NCI-H524 (cell line): ENCODE results near the gene GNG7.
"Not testable (repeated sequence)": the region's sequence is repeated elsewhere in the genome, so short reads cannot be mapped to it uniquely, and the experiment has no call there.

ENCODE experiments used
- DNase-seq, 2 experiments: peaks; one replicate each; lab custom pipeline; 2025; lab: John Stamatoyannopoulos, UW

The GNG7 gene

DNA sequence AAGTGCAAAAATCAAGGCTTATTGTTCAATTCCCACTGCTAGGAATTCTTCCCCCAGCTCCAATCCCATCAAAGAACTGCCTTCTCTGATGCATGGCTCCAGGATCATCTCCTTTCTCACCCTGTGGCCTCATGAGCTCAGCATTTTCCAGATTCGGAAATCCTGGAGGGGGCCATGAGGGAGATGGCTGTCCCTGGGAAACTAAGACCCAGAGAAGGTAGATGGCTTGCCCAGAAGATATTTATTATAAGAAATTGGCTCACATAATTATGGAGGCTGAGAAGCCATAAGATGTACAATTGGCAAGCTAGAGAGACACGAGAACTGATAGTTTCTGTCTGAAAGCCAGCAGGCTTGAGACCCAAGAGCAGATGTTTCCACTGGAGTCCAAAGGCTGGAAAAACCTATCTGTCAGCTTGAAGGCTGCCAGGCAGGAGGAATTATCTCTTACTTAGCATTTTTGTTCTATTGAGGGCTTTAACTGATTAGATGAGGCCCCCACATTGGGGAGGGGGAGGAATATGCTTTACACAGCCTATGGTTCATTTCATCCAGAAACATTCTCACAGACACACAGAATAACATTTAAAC is 168.0 kb downstream of the GNG7 start:
- DNase-seq = no peak

DNA sequence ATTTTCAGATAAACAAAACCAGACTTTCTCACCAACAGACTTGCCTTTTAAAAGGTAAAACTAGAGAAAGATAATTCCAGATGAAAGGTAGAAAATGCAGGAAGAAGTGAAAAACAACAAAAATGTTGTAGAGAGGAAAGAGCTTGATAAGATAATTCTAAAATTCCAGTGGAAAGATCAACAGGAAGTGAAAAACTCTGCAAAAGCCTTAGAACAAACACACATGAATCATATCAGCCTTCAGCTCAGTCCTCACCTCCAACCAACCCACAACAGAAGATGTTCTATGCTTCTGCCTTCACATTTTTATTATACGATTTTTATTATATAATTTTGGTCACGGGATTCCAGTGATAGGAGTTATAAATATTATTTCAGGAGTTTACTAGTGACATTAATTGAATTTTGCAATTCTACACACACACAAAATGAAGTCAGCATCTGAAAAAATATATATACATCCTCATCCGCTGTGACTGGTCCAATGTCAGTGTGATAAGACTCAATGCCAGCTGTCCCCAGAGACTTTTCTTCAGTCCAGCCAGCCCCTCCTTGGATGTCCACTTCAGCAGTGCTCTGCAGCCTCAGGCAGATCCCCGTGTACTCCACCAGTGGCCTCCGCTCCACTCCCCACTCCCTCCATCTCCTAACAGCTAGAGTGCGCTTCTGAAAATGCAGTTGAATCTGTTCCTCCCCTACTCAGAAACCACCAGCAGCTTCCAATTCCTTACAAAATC is 168.6 kb downstream of the GNG7 start:
- DNase-seq = no peak

DNA sequence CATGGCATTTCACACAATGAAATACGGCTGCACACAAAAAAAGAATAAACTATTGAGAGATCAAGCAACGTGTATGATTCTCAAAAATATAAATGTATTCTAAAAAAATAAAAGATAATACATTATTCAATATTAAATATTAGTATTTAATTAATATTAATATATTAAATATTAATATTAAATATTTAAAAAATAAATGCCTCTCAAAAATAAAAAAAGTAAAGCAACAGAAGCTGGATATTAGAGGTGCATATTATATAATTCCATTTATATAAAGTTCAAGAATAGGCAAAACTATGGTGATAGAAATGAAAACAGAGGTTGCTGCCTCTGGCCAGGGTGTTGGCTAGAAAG is 169.4 kb downstream of the GNG7 start:
- no peak for DNase-seq

DNA sequence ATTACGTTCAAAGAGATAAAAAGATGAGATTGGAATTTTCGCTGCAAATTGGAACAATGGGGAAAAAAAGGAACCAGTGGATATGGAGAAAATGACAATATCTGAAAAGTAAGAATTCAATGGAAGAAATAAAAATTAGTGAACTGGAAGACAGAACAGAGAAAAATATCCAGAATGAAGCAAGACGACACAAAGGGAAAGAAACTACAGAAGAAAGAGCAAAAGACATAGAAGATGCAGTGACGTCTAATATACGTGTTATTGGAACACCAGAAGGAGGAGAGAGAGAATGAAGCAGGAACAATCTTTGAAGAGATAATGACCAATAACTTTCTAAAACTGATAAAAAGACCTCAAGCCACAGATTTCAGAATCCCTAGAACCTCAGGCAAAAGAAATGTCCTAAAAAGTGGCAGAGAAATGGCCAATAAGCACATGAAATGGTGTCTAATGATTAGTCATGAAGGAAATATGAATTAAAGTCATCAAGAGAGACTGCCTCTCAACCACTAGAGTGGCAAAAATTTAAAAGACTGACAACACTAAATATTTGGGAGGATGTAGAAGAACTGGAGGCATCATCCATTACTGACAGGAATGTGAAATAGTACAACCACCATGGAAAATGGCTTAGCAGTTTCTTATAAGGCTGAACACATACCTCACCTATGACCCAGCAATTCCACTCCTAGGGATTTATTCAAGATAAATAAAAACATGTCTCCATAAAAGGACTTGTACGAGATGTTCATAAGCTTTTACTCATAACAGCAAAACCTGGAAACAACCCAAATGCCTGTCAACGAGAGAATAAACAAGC is 170.0 kb downstream of the GNG7 start:
- DNase-seq = no peak

DNA sequence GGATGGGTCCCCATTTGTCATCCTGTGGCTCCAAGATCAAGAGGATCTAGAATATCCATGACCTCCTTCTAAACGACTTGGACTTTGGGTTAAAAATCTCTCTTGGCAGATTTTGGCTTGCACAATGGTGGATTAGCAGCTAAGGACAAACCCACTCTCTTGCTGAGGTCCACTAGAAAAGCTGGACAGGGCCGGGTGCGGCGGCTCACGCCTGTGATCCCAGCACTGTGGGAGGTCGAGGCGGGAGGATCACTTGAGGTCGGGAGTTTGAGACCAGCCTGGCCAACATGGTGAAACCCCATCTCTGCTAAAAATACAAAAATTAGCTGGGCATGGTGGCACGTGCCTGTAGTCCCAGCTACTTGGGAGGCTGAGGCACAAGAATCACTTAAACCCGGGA is 172.6 kb downstream of the GNG7 start:
- DNase-seq = not testable (repeated sequence)

DNA sequence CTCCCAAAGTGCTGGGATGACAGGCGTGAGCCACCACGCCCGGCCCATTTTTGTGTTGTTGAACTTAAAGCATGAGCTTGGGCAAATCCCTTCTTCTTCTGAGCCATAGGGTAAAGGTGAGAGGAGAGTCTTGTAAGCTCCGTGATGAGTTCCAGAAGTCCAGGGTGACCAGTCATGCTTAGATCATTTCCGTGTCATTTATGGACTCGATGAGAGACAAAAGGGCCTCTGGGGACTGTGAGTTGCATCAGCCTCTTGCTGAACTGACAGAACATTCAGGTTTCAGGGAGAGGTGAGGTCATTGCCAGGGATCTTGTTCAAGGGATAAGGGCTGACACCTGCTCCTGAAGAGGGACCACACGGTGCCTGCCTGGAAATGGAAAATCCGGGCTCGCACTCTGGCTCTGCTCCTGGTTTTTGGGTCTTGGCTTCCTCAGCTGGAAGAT is 173.0 kb downstream of the GNG7 start:
- no peak for DNase-seq

DNA sequence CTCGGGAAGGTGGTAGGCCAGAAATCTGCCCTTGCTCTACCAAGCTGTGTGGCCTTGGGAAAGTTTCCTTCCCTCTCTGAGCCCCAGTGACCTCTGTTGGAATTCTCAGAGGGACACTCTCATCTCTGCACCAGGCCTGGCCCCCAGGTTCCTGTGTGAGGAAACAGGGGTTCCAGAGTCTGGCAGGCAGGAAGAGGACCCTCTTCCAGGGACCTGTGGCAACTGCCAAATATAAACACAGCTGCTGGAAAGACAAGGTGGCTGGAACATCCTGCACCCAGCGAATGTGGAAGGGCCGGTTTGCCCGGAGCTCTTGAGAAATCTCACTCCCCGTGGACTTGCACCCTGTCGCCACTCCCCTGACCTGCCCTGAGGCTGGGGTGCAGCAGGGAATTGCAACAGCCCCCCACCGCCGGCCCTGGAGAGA is 173.8 kb downstream of the GNG7 start:
- DNase-seq = no peak

DNA sequence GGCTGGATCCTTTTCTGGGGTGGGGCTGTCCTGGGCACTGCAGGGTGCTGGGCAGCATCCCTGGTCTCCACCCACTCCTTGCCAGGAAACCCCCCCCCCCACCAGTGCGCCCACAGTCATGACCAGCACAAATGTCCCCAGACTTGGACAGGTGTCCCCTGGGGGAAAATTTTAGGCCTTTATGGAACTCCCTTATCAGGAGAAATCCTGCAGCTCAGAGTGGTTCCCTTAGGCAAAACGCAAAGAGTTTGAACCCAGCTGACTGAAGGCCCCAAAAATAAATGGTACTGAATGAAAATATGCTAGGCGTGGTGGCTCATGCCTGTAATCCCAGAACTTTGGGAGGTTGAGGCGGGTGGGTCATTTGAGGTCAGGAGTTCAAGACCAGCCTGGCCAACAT is 174.8 kb downstream of the GNG7 start:
- DNase-seq = no peak

DNA sequence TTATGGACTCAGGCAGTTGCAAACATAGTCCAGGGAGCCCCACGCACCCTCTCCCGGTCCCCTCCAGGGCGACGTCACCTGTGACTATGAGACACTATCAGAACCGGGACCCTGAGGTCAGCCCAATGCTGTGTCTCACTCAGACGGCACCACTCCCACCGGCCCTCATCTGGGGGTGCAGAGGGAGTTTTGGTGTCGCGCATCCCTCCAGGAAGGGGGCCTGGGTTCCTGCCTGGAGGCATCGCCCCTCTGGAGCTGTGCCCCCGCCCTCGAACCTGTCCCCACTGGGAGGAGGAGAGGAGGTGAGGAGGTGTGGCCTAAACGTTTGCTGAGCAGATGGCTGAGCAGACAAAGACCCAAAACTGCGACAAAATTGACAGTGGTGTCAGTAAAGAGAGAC is 175.3 kb downstream of the GNG7 start:
- no peak for DNase-seq

DNA sequence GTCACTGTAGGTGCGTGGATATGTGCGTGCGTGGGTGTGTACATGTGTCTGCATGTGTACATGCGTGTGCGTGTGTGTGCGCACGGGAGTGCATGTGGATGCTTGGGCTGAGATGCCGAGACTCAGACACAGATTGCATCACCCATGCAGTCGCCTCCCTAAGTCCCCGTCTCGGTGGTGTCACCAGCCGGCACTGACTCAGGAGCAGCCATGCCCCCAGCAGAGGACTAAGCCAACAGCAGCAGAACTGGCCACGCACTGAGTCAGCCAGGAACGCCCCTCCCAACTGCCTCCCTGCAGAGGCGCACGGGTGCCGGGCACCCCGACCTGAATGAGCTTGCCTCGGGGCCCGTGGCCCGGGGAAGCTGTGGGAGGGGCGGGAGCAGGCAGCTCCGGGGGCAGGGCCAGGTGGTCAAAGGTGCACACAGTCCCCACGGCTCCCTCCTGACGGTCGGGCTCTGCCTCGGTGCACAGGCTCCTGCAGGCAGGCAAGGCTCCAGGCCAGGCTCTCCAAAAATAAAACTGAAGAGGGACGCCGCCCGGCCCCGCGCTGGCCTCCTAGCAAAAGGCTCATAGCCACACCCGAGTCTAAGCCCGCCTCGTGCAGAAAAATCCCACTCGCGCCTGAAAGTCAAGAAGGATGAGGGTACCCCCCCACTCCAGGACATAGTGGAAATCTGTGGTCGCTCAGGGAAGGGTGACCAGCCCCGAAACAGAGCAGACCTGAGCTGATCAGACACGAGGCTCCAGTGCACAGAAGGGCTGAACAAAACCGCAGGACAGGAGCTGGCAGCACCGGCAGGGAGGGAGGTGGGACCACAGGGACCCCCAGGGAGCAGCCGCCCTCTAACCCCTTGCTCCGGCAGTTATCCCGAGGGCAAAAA is 177.4 kb downstream of the GNG7 start:
- no peak for DNase-seq

DNA sequence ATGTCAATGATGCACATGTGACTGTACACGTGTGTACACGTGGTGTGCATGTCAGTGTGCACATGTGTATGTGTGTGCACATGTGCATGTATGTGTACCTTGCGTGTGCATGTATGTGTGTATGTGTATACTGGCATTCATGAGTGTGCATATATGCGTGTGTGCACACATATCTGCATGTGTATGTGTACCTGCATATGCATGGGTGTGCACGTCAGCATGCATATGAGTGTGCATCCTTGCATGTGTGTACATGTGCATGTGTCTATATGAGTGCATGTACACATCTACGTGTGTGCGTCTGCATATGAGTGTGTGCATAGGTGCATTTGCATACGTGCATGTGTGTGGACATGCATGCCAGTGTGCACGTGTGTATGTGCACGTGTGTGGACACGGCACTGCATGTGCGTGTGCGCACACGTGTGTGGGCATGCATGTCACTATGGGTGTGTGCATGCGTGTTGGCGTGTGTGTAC is 178.1 kb downstream of the GNG7 start:
- DNase-seq = no peak

DNA sequence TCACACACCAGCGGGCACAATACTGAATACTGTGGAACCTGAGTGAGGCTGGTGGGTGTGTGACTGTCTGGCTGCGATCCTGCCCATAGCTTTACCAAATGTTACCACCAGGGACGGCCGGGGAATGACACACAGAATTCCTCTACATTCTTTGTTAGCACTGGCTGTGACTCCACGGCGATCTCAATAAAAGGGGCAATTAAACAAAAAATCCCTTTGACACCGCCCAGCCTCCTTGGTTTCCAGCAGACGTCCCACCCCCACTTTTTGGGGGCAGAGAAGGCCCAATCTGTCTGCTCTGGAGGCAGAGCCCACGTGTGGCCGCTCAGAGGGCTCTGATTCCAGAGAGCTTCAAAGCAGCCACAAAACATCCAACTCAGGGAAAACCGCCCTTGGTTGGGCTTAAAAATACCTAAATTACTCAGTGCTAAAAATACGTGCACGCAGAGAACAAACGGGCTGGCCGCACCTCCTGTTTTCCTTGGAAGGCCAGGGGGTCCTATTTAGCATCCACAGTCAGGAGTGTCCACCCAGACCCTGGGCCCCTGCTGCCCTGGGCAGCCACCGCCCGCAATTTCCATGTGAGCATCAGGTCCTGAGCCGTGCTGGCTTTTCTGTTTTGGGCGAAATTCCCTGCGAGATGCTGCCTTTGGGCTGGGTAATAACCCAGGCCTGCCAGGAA is 178.7 kb downstream of the GNG7 start:
- no peak for DNase-seq

DNA sequence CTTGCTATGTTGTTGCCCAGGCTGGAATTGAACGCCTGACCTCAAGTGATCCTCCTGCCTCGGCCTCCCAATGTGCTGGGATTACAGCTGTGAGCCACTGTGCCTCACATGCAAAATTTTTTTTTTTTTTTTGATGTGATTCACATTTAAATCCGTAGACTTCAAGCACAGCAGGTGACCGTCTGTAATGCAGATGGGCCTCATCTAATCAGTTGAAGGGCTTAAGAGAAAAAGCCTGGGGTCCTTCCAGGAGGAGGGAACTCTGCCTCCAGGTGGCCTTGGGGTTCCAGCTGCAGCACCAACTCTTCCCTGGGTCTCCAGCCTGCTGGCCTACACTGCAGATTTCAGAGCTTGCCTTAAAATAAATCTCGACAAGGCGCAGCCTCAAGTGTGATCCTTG is 183.0 kb downstream of the GNG7 start:
- no peak for DNase-seq

DNA sequence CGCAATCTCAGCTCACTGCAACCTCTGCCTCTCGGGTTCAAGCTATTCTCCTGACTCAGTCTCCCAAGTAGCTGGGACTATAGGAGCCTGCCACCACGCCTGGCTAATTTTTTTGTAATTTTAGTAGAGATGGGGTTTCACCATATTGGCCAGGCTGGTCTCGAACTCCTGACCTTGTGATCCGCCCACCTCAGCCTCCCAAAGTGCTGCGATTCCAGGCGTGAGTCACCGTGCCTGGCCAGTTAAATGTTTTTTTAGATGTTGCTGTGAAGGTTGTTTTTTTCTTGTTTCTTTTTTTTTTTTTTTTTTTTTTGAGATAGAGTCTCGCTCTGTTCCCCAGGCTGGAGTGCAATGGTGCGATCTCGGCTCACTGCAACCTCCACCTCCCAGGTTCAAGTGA is 183.6 kb downstream of the GNG7 start:
- DNase-seq = not testable (repeated sequence)

DNA sequence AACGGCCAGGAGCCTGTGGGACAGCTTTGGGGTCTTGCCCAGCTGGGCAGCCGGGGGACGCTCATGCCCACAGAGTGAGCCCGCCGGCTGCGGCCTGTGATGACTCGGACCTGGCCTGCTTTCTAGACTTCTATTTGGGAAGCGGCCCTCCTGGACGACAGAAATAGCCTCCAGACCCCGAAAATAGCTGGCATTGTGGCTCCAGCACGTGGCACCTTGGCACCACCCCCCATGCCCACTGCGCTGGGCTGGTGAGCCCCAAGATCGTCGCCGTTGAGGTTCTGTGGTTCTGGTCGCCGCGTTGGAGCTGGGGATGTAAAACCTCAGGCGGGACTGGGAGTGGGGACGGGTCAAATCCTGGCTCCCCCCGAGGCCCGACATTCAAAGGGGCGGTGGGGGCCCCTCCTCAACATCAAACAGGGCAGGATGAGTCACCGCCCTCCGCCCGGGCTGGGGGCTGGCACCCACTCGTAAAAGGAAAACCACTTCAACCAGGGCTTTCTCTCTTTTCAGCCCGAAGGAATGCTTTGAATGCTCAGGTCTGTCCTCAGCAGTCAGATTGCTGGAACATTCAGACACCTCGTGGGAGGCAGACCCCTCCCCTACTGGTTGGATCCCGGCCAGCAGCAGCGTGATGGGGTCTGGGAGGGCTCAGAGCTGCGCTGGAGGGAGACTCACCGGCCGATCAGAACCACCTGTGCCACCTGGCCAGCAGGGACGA is 184.5 kb downstream of the GNG7 start:
- no peak for DNase-seq

DNA sequence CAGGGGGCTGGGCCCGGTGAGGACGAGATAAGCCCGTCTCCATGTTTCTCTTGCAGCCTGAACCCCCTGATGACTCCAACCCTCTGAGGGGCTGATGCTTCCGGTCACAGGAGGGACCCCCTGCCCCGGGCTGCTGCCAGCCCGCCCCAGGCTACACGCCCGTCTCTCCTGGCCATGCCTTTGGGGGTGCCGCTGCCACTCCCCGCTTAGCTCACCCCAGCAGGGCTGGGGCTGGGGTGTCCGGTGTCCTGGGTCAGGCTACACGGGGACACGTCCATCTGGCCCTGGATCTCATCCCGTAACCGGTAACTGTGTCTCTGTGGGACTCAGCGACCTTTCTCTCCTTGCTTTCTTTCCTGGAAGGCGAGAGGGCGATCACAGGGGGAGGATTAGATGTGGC is 185.8 kb downstream of the GNG7 start:
- no peak for DNase-seq

DNA sequence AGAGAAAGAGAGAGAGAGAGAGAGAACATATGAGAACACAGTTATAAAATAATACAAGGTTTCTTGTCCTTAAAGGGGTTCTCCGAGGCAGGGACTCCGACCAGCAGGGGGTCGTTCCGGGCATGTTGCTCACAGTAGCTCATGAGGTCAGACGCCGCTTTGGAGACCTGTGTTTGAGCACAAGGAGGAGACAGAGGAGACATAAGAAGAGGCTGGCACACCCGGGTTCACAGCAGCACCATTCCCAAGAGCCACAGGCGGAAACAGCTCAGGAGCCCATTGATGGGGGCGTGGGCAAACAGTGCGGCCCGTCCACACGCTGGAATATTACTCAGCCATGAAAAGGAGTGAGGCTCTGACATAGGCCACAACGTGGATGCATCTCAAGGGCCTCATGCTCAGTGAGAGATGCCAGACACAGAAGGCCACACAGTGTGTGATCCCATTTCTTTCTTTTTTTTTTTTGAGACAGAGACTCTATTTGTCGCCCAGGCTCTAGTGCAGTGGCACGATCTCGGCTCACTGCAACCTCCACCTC is 187.4 kb downstream of the GNG7 start:
- no peak for DNase-seq

DNA sequence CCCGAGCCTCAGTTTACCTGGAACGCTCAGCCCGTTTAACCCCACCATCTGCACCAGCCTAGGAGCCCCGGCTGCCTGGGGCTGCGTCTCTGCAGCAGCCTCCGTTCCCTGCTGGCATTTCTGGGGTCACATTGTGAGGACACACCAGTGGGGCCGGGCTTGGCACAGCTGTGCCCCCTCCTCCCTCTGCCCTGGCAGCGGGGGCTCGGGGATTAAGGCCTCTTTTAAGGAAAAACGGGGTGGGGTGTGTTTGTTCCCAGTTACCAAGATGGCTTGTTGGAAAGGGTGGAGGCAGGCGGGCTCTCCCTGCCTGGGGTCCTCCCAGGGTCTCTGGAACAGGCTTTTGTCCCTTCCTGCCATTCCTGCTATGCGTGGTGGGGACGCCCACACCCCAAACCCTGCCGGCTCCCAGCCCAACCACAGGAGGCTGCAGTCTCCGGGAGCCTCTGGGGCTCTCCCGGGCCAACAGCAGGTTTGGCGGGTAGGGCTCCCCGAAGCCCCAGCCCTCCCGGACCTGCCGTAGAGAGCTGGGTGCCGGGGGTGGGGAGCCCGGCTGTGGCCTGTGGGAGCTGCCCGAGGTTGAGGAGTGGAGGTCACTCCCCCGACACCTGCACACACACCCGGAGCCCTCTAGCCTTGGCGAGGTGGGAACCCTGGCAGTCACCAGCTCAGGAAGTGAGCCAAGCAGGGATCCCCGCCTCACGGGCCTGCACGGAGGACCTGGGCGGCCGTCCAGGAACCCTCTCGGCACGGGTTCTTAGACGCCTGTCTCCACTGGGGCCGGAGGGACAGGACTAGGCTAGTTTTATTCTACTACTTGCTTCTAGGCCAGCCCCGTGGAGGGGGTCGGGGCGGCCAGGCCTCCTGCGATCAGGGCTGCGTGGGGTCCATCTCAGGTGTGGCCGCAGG is 189.7 kb downstream of the GNG7 start:
- no peak for DNase-seq

DNA sequence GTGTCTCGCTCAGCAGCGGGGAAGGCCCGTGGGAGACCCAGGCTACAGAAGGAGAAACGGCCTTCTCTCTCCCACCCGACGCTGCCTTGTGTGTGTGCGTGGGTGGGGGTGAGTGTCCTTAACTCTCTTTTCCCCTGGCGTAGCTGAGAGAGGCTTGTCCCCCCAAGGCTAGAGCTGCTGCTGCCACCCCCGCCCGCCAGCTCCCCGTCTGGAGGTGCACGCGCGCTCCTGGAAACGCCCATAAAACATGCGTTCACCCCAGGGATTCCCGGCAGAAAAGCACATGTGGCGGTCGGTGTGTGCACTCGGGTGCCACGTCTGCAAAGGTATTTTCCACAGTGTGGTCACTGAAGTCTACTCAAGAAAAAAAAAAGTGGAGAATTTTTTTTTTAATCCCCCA is 190.5 kb downstream of the GNG7 start:
- no peak for DNase-seq
